ENCODE results near the gene CATSPER1. TPM values are rescaled to one million over a fixed set of nuclear protein-coding genes. Genes with fewer than 3 reads are reported as not detected.
"Not testable (repeated sequence)": the region's sequence is repeated elsewhere in the genome, so short reads cannot be mapped to it uniquely, and the experiment has no call there.

The CATSPER1 gene
- total RNA-seq, 1 donor from 2014 or later = 0.30 TPM

DNA sequence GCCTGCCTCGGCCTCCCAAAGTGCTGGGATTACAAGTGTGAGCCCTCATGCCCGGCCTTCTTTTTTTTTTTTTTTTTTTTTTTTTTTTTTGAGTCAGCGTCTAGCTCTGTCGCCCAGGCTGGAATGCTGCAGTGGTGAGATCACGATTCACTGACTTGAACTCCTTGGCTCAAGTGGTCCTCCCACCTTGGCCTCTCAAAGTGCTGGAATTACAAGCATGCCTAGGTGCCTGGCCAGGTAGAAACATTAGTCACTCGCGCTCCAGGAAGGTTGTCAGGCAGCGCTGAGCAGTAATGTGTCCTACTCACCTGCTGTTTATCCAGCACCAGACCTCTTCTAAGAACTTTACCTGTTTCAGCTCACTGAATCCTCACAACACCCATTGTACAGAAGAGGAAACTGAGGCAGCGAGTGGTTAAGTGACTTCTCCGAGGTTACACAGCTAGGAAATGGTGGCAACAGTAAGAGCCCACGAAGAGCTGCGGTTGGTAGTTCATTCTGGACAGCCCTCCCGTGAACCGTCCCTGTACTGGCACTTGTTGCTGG lies 15.0 kb downstream of the CATSPER1 start:
- no peaks in the 10 kb centered on the region for H3K9me3 Mint-ChIP-seq
- no peak for DNase-seq
- H3K27ac Mint-ChIP-seq = no peak overlapping the region
- H3K4me3 Mint-ChIP-seq = no peak overlapping the region
- H3K4me1 Mint-ChIP-seq = no peaks in the 10 kb centered on the region
- peaks cover 2% of the 10 kb centered on the region for H3K36me3 Mint-ChIP-seq (ENCODE audit: low read depth)
- H3K27me3 Mint-ChIP-seq = peaks cover 21% of the 10 kb centered on the region
- intact Hi-C loops (cut with micrococcal nuclease) = no loop called here

DNA sequence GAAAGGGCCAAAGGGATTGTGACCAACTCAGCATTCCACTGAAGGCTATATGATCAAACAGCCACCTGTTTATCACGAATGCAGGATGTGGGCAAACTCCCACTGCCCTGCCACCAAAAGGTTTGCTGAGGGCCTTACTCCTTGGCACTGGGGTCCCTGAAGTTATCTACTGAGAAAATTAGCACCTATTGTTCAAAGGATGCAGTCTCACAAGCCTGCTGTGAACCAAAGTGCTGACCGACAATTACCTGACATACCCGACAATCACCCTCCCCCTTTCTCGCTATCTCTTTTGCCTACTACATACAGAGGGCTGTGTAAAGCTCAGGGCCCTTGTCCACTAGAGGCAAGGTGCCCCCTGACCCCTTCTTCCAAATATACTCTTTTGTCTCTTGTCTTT lies 16.2 kb downstream of the CATSPER1 start:
- intact Hi-C loops (cut with micrococcal nuclease); H3K9me3 Mint-ChIP-seq; H3K4me3 Mint-ChIP-seq; H3K4me1 Mint-ChIP-seq; H3K36me3 Mint-ChIP-seq (ENCODE audit: low read depth); DNase-seq; H3K27ac Mint-ChIP-seq: not testable (repeated sequence)
- peaks cover 21% of the 10 kb centered on the region for H3K27me3 Mint-ChIP-seq

DNA sequence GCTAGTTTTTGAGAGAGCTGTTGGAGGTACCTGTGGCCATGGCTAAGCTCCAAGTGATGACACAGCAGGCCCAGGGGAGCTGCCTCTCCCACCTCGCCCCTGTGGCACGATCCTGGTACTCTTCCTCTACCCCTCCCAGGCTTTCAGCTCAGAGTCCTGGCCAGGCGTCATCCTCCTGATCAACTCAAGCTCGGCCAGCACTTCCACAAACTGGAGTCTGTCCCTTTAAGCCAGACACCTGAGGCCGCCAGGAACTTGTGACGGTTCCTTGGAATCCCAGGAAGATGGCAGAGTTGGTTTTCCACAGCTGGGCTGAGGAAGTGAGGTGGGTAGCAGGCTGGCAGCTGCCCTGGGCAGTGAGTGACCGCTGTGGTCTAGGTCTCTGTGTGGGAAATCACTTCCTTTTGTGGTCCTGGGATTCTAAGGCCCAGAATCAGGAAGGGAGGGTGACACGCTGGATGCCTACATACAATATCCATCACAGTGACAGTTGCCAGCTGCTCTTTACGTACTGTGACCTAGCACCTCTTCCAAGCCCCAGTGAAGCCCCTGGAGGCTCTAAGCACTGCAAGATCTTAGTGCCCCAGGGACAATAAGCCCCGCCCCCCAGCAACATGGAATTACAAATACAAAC lies 17.7 kb downstream of the CATSPER1 start:
- no peak overlapping the region for H3K27ac Mint-ChIP-seq
- peaks cover 20% of the 10 kb centered on the region for H3K27me3 Mint-ChIP-seq
- peaks cover 17% of the 10 kb centered on the region for H3K36me3 Mint-ChIP-seq (ENCODE audit: low read depth)
- peaks cover under 1% of the 10 kb centered on the region for H3K4me1 Mint-ChIP-seq
- no peak overlapping the region for H3K4me3 Mint-ChIP-seq
- no peaks in the 10 kb centered on the region for H3K9me3 Mint-ChIP-seq
- peak; percentile 54 for DNase-seq
- intact Hi-C loops (cut with micrococcal nuclease) = no loop called here

DNA sequence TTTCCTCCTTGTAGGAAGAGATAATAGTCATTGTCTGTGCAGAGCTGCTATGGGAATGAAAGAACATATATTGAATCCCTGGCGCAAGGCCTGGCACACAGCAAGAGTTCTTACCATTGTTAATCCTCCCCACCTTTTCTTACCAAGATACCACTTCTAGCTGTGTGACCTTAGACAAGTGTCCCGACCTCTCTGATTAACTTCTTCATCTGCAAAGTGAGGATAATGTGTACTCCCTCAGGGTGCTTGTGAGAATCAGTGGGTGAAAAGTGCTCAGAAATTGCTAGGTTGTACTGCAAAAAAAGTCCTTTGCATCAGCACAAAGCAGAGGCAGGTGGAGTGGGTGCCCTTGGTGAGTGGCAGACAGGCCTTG lies 18.2 kb downstream of the CATSPER1 start:
- no peak for DNase-seq
- H3K4me3 Mint-ChIP-seq = no peak overlapping the region
- intact Hi-C loops (cut with micrococcal nuclease) = no loop called here
- H3K27ac Mint-ChIP-seq = no peak overlapping the region
- H3K4me1 Mint-ChIP-seq = peaks cover 6% of the 10 kb centered on the region
- H3K27me3 Mint-ChIP-seq = peaks cover 17% of the 10 kb centered on the region
- peaks cover 18% of the 10 kb centered on the region for H3K36me3 Mint-ChIP-seq (ENCODE audit: low read depth)
- no peaks in the 10 kb centered on the region for H3K9me3 Mint-ChIP-seq

DNA sequence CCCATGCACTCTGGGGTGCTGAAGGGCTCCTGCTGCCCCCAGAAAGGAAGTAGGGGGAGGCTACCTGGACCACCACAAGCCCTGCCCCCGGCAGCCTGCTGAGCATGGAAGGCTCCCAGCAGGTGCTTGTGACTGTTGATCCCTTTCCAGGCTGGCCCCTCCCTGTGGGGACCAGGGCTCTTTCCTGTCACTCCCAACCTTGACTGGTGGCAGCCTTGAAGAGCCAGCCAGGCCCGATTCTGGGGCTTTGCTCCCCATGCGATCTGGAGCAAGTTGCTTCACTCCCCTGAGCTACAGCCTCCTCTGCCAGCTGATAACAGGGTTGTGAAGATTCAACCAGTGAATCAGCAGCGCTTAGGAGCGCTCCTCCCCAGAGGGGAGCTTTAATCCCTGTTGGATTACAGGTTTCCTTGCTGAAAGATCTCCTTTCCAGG lies 19.1 kb downstream of the CATSPER1 start:
- no peak for DNase-seq
- Mint-ChIP-seq H3K27ac (no peak overlapping the region), H3K4me1 (peaks cover 9% of the 10 kb centered on the region), H3K36me3 (ENCODE audit: low read depth) (peaks cover 21% of the 10 kb centered on the region), H3K9me3 (no peaks in the 10 kb centered on the region), H3K27me3 (peaks cover 12% of the 10 kb centered on the region), H3K4me3 (no peak overlapping the region)
- intact Hi-C loops (cut with micrococcal nuclease) = no loop called here

DNA sequence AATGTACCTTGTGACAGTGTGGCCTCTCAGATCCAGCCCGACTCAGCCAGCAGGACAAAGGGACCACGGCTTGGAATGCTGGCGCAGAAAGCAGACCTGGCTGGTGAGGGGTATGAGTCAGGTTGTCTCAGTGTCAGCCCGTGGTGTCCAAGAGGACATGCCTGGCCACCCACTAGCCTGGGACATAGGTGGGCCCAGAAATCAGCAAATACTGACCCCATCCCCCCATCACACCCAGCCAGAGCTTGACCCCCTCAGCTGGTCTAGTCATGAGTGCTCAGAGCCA lies 19.4 kb downstream of the CATSPER1 start:
- intact Hi-C loops (cut with micrococcal nuclease) = no loop called here
- Mint-ChIP-seq H3K9me3 (no peaks in the 10 kb centered on the region), H3K4me1 (peaks cover 11% of the 10 kb centered on the region), H3K27me3 (peaks cover 11% of the 10 kb centered on the region), H3K36me3 (ENCODE audit: low read depth) (peaks cover 24% of the 10 kb centered on the region), H3K4me3 (no peak overlapping the region), H3K27ac (no peak overlapping the region)
- no peak for DNase-seq

DNA sequence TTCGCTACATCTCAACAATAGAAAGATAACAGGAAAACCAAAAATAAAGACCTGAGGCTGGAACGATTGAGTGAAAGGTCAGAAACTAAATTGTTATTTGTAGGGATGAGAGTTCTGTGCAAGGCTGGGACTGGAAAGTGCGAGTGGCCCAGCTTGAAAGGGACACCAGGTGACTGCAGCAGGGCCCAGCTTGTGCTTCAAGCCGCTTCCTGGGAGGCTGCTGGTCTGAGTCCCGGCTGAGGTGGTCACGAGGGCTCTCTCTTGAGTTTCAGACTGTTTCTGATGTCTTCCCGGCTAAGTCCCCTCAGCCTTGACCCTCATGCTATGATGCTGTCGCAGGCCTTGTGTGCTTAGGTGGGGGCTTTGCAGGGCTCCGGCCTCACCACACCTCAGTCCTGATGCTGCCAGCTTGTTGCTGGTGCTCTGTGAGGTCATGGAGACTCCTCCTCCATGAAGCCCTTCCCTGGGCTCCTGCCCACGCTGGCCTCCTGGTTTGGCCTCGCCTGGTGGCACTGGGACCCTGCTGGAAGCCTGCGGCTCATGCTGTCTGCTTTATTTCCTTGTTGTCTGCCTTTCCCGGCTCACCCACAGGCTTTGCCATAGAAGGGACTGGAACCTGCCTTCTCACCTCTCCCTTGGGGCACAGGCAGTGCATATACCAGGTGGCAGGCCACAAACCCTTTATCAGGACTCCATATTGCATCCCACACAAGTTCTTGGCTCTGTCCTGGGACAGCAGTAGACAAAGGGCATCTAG lies 20.0 kb downstream of the CATSPER1 start:
- Mint-ChIP-seq H3K4me3 (no peak overlapping the region), H3K4me1 (peaks cover 11% of the 10 kb centered on the region), H3K27ac (no peak overlapping the region), H3K27me3 (peaks cover 8% of the 10 kb centered on the region), H3K36me3 (ENCODE audit: low read depth) (peaks cover 26% of the 10 kb centered on the region), H3K9me3 (no peaks in the 10 kb centered on the region)
- DNase-seq = no peak
- intact Hi-C loops (cut with micrococcal nuclease) = no loop called here

DNA sequence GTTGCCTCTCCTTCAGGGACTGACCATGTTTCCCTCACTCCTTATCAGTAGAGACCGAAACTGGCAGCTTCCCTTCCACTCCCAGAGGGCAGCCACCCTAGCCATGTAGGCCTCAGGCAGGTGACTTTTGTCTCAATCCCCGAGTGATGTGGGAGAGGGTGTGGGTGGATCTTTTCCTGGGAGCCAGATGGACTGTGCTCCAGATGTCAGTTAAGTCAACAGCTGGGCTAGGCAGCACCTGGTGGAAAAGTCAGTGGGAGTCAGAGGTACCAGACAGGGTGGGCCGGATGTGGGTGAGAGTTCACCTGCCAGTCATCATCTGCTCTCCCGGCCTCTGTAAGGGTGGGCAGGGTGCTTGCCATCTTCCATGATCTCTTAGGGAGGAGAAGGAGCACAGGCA lies 22.1 kb downstream of the CATSPER1 start:
- Mint-ChIP-seq H3K4me1 (peaks cover 23% of the 10 kb centered on the region), H3K9me3 (no peaks in the 10 kb centered on the region), H3K4me3 (peak overlapping the region; percentile 57), H3K36me3 (ENCODE audit: low read depth) (peaks cover 42% of the 10 kb centered on the region), H3K27ac (no peak overlapping the region), H3K27me3 (no peaks in the 10 kb centered on the region)
- no peak for DNase-seq
- intact Hi-C loops (cut with micrococcal nuclease) = loop anchor here (5.0 kb wide), 1 partner anchor 263 kb away; the partner anchor contains the start of gene RAB1B

DNA sequence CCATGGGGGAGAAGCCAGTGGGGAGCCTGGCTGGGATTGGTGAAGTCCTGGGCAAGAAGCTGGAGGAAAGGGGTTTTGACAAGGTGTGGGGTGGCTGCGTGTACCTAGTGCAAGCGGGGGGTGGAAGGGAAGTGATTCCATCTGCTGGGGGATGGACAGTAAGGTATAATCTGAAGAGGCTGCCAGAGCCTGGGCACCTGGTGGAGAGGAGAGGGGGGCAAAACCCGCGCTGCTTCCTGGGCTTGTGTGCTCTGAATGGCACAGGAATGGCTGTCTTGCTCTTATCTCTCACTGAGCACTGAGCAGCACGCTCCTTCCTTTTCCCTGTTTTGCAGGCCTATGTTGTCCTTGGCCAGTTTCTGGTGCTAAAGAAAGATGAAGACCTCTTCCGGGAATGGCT lies 23.0 kb downstream of the CATSPER1 start:
- Mint-ChIP-seq H3K27me3 (no peaks in the 10 kb centered on the region), H3K36me3 (ENCODE audit: low read depth) (peaks cover 51% of the 10 kb centered on the region), H3K27ac (peak overlapping the region; percentile 84), H3K4me1 (peaks cover 25% of the 10 kb centered on the region), H3K9me3 (no peaks in the 10 kb centered on the region), H3K4me3 (peak overlapping the region; percentile 100)
- intact Hi-C loops (cut with micrococcal nuclease) = loop anchor here (5.0 kb wide), 1 partner anchor 264 kb away; the partner anchor contains the start of gene RAB1B
- no peak for DNase-seq

DNA sequence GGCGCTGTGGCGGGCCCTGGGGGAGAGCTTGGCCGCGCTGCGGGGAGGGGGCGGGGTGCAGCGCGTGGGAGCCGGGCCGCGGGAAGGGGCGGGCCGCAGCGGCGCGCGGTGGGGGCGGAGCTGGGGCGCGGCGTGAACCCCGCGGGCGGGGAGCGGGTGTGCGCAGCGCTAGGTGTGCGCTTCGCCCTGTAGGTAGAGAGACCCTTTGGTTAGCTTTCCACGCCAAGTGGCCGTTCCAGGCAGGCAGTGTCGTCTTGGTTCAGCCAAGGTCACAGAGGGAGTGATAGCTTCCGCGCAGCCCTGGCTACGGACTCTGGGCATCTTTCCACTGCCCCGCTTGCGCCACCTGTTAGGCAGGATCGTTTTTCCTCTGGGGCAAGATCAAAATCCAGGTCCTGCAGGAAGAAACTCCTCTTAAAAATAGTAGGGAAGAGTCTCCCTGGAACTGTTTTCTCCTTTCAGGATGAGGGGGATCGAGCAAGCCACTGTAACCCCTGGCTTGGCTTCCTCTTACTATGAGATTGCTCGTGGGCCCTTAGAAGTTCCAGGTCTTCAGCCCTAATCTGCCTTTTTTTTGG lies 23.5 kb downstream of the CATSPER1 start:
- H3K27me3 Mint-ChIP-seq = no peaks in the 10 kb centered on the region
- H3K36me3 Mint-ChIP-seq (ENCODE audit: low read depth) = peaks cover 55% of the 10 kb centered on the region
- DNase-seq = no peak
- peak overlapping the region; percentile 99 for H3K27ac Mint-ChIP-seq
- H3K4me1 Mint-ChIP-seq = peaks cover 27% of the 10 kb centered on the region
- peak overlapping the region; percentile 100 for H3K4me3 Mint-ChIP-seq
- intact Hi-C loops (cut with micrococcal nuclease) = loop anchor here (1.0 to 5.0 kb wide), 9 partner anchors 13 to 387 kb away; partner anchors contain the start of genes CFL1, FOSL1, KAT5 and PCNX3
- no peaks in the 10 kb centered on the region for H3K9me3 Mint-ChIP-seq

DNA sequence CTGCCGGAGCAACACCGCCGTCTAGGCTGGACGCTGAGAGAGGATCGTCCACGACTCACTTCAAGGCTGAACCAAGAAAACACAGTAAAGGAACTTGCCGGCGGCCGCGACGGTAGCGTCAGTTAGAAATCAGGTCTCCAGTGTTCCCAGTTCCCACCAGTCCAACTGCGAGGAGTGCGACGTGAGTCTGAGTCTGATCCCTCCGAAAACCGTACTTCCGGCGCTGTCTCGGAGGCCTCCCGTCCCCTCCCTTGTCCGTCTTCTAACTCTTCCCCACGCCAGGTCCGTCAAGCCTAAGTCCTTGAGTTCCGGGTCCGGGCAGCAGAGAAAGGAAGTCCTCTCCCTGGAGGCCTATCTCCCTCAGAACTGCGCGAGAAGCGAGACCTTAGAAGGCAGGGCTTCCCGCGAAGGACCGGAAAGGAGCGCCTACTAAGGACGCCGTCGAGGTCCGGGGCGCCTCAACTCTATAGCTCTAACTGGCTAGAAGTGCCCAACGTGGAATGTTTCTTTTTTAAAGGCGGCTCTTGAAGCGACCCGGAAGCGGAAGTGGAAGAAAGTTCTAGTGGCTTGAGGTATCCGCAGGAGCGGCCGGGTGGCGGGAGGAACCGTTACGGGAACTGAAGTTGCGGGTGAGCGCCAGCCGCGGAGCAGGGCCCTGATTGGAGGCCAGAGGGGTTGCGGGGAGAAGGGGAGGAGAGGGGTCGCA lies 24.2 kb downstream of the CATSPER1 start, which contains the start of the genes BANF1 and EIF1AD:
BANF1 (plus strand) TSS at position 562 of the 706 bp plus-strand sequence. CDS start 748 bp downstream, outside the sequence.
EIF1AD (minus strand) TSS at position 216 of the 706 bp plus-strand sequence. CDS start 1,768 bp downstream, outside the sequence.
- Mint-ChIP-seq H3K36me3 (ENCODE audit: low read depth) (peaks cover 61% of the 10 kb centered on the region), H3K4me1 (peaks cover 28% of the 10 kb centered on the region), H3K9me3 (no peaks in the 10 kb centered on the region), H3K4me3 (peak within 1 kb of the TSS; percentile 100), H3K27ac (peak within 1 kb of the TSS; percentile 99), H3K27me3 (no peaks in the 10 kb centered on the region)
- DNase-seq = peak; percentile 98
- intact Hi-C loops (cut with micrococcal nuclease) = loop anchor here (1.0 to 5.0 kb wide), 9 partner anchors 13 to 387 kb away; partner anchors contain the start of genes CFL1, FOSL1, KAT5 and PCNX3

DNA sequence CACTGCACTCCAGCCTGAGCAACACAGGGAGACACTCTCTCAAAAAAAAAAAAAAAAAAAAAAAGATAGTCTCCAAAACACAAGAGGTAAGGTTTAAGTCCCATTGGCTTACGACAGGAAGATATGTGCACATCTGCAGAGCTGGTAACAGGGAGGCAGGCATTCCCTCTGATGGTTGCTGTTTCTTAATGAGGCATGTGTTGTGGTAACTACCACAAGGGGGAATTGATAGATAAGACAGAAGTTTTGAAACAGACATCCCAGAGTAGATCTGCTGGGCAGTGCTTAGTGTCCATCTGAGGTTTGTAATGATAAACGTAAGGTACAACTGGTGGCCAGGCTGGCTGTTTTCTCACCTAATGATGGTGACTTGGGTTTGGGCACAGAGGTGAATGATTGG lies 29.0 kb downstream of the CATSPER1 start:
- Mint-ChIP-seq H3K4me1 (peaks cover 22% of the 10 kb centered on the region), H3K4me3 (no peak overlapping the region), H3K27me3 (no peaks in the 10 kb centered on the region), H3K9me3 (no peaks in the 10 kb centered on the region), H3K27ac (peak overlapping the region; percentile 1), H3K36me3 (ENCODE audit: low read depth) (peaks cover 48% of the 10 kb centered on the region)
- DNase-seq = no peak
- intact Hi-C loops (cut with micrococcal nuclease) = no loop called here

DNA sequence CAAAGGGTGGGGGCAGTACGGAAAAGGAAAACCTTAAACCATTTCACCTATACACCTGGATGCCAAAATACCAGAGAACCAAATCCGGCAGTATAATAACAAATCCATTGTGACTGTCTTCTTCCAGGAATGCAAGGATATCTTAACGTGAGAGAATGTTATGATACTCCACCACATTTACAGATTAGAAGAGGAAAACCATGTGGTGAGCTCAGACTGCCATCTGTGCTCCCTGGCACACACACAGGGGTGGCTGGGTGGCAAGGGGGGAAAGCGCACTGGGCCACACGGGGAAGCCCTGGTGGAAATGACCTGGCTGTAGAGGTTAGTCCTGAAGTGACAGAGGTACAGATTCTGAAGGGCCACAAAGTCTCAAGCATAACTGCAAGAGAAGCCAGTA lies 34.2 kb downstream of the CATSPER1 start:
- intact Hi-C loops (cut with micrococcal nuclease) = no loop called here
- no peaks in the 10 kb centered on the region for H3K9me3 Mint-ChIP-seq

More for the DNA sequence above, 34.2 kb downstream of the CATSPER1 start:
- H3K4me3 Mint-ChIP-seq = no peak overlapping the region
- H3K36me3 Mint-ChIP-seq (ENCODE audit: low read depth) = peaks cover 8% of the 10 kb centered on the region
- H3K4me1 Mint-ChIP-seq = peaks cover 8% of the 10 kb centered on the region
- no peak for DNase-seq
- no peaks in the 10 kb centered on the region for H3K27me3 Mint-ChIP-seq
- no peak overlapping the region for H3K27ac Mint-ChIP-seq
